Activated T-helper 17 cell treated with anti-CD3 and anti-CD28 coated beads, Interleukin-2, amount 50 U/mL, for 72 hours (primary cell): ENCODE results near the gene NEU4. TPM values are rescaled to one million over a fixed set of nuclear protein-coding genes. Genes with fewer than 3 reads are reported as not detected.

Experiments
- ATAC-seq: fragments of 150-1000 bp; cut with Tn5 transposase; replicated peaks from 2 replicates; pipeline ENCODE4 v1.10.0; 2021; ENCODE audit warnings: mild to moderate bottlenecking, moderate library complexity
- H3K27ac Mint-ChIP-seq: one replicate; pipeline ENCODE4 v1.8.0; 2022; ENCODE audit warnings: mixed read lengths
- H3K27me3 Mint-ChIP-seq: one replicate; pipeline ENCODE4 v1.8.0; 2022; ENCODE audit warnings: mixed read lengths
- H3K36me3 Mint-ChIP-seq: one replicate; pipeline ENCODE4 v1.8.0; 2022; ENCODE audit warnings: low read depth, mild to moderate bottlenecking, mixed read lengths
- H3K4me1 Mint-ChIP-seq: one replicate; pipeline ENCODE4 v1.8.0; 2022; ENCODE audit warnings: mixed read lengths
- H3K4me3 Mint-ChIP-seq: one replicate; pipeline ENCODE4 v1.8.0; 2022; ENCODE audit warnings: mild to moderate bottlenecking, mixed read lengths
- H3K9me3 Mint-ChIP-seq: one replicate; pipeline ENCODE4 v1.8.0; 2022; ENCODE audit warnings: mixed read lengths
- total RNA-seq, 2 donors: library from RNA; stranded (reverse); gene quantifications; one replicate each; pipeline ENCODE4 v1.2.3, GENCODE V29; 2022

NEU4 gene
- total RNA-seq, 2 donors from 2014 or later = 1.1 to 9.8 TPM

- H3K4me1 Mint-ChIP-seq = peaks cover 31% of the 10 kb centered on the region
- H3K27ac Mint-ChIP-seq = peak overlapping the region; percentile 88
- H3K9me3 Mint-ChIP-seq = no peaks in the 10 kb centered on the region
- peaks cover 25% of the 10 kb centered on the region for H3K36me3 Mint-ChIP-seq
- ATAC-seq = peak; percentile 59
- peaks cover 3% of the 10 kb centered on the region for H3K27me3 Mint-ChIP-seq
- peak overlapping the region; percentile 82 for H3K4me3 Mint-ChIP-seq
Measured at GRCh38 chr2:241842620-241843211, 33.7 kb downstream of the NEU4 start.

DNA sequence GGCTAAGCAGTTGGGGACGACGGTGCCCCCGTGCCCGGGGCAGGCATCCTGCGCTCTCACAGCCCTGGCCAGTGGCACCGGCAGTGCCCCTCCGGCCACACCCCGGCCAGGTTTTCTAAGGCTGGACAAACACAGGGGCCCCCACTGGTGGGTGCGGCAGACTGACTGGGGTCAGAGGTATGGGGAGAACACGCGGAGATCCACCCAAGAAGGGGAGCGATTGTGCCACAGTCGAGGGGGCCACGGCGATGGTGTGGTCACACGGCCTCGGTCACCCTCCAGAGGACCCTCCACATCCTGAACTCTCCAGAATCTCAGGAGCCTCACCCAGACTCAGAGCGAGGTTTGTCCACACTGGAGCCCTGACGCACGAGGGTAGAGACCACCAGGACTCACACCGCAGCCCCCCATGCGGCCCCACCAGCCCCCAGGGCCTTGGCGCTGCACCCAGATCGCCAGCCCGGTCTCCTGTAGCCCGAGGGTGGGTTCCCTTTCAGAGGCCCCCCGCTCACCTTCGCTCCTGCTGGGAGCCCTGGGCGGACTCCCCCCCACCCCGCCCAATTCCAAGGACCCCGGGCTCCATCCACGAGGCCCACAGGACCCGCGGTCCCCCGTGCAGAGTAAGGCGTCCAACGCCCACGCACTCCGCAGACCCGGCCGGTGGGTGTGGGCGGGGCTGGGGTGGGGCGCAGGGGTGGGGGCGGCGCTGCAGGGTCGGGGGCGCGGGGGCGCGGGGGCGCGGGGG lies 34.5 kb downstream of the NEU4 start:
- H3K4me3 Mint-ChIP-seq = peak overlapping the region; percentile 82
- H3K36me3 Mint-ChIP-seq = peaks cover 26% of the 10 kb centered on the region
- peaks cover 2% of the 10 kb centered on the region for H3K27me3 Mint-ChIP-seq
- peak overlapping the region; percentile 88 for H3K27ac Mint-ChIP-seq
- H3K9me3 Mint-ChIP-seq = no peaks in the 10 kb centered on the region
- H3K4me1 Mint-ChIP-seq = peaks cover 28% of the 10 kb centered on the region
- ATAC-seq = peak; percentile 0

- no peaks in the 10 kb centered on the region for H3K27me3 Mint-ChIP-seq
- no peaks in the 10 kb centered on the region for H3K9me3 Mint-ChIP-seq
- peak overlapping the region; percentile 71 for H3K4me3 Mint-ChIP-seq
- H3K4me1 Mint-ChIP-seq = peaks cover 24% of the 10 kb centered on the region
- peaks cover 31% of the 10 kb centered on the region for H3K36me3 Mint-ChIP-seq
- peak overlapping the region; percentile 56 for H3K27ac Mint-ChIP-seq
- peak; percentile 80 for ATAC-seq
Measured at GRCh38 chr2:241844066-241844728, 35.2 kb downstream of the NEU4 start.

- Mint-ChIP-seq H3K9me3 (no peaks in the 10 kb centered on the region), H3K4me3 (peak overlapping the region; percentile 71), H3K27ac (peak overlapping the region; percentile 56), H3K36me3 (peaks cover 31% of the 10 kb centered on the region), H3K4me1 (peaks cover 24% of the 10 kb centered on the region), H3K27me3 (no peaks in the 10 kb centered on the region)
- no peak for ATAC-seq
Measured at GRCh38 chr2:241844831-241845578, 36.0 kb downstream of the NEU4 start.

DNA sequence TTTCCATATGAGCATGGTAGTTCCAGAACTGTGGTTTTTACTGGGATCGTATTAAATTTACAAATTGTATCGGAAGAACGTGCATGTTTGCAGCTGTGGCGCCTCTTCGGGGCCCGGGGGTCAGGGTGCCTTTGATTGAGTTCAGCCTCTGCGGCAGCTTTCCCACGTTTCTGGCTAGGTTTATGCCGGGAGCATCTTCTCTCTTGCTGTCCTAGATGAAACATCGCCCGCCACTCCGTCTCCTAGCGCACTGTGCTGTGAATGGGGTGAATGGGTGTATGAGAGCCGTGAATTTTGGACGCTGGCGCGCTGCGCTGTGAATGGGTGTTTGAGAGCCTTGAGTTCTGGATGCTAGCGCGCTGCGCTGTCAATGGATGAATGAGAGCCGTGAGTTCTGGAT lies 37.4 kb downstream of the NEU4 start:
- Mint-ChIP-seq H3K4me3 (peak overlapping the region; percentile 71), H3K27ac (peak overlapping the region; percentile 56), H3K27me3 (no peaks in the 10 kb centered on the region), H3K9me3 (no peaks in the 10 kb centered on the region), H3K36me3 (peaks cover 35% of the 10 kb centered on the region), H3K4me1 (peaks cover 24% of the 10 kb centered on the region)
- no peak for ATAC-seq

- H3K27me3 Mint-ChIP-seq = no peaks in the 10 kb centered on the region
- H3K4me3 Mint-ChIP-seq = no peak overlapping the region
- H3K36me3 Mint-ChIP-seq = peaks cover 50% of the 10 kb centered on the region
- H3K9me3 Mint-ChIP-seq = no peaks in the 10 kb centered on the region
- ATAC-seq = peak; percentile 2
- peaks cover 16% of the 10 kb centered on the region for H3K4me1 Mint-ChIP-seq
- no peak overlapping the region for H3K27ac Mint-ChIP-seq
Measured at GRCh38 chr2:241848761-241849615, 40.0 kb downstream of the NEU4 start.

DNA sequence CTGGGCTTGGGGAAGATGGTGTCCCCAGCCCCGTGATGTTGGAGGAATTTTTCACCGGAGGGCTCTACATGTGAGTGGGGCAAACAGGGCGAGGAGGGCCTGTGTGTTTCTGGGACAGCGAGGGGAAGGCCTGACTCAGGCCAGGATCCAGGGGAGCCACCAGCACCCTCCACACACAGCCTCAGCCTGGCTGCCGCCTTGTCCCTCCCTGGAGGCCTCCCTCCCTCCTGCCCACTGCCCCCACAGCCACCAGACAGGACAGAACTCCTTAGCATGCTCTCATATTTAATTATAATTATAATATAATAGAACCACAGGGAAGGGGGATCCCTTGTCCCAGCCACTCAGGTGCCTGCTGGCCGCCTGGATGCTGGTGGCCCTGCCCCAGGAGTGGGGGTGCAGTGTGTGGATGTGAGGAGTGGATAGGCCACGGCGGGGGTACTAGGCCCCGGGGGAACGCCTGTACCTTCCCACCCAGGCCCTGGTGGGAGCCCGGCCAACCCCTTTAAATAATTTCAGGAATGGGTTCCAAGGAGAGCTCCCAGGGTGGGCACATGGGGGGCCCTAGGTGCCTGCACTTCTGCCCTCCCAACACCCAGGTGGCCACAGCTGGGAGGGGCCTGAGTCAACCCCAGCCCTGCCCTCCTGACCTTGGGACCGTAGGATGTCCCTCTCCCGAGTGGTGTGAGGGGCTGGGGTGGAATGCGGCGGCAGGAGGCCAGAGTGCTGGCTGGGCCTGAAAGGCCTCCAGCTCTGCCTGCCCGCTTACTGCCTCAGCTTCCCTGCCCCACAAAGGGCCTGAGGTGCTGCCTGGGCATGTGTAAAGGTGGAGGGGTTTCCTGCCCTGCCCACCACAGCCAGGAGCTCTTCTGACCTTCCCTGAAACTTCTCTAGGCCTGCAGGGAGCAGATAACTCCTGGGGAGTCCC lies 40.9 kb downstream of the NEU4 start:
- Mint-ChIP-seq H3K9me3 (no peaks in the 10 kb centered on the region), H3K27ac (no peak overlapping the region), H3K27me3 (no peaks in the 10 kb centered on the region)

GRCh38 chr2:241850544-241851324 lies 41.7 kb downstream of the NEU4 start:
- peaks cover 9% of the 10 kb centered on the region for H3K4me1 Mint-ChIP-seq
- H3K36me3 Mint-ChIP-seq = peaks cover 49% of the 10 kb centered on the region
- peak; percentile 21 for ATAC-seq
- H3K27ac Mint-ChIP-seq = no peak overlapping the region
- no peaks in the 10 kb centered on the region for H3K9me3 Mint-ChIP-seq
- H3K27me3 Mint-ChIP-seq = no peaks in the 10 kb centered on the region
- H3K4me3 Mint-ChIP-seq = no peak overlapping the region

More for the DNA sequence above, 40.9 kb downstream of the NEU4 start:
- peak; percentile 32 for ATAC-seq
- Mint-ChIP-seq H3K4me3 (no peak overlapping the region), H3K36me3 (peaks cover 50% of the 10 kb centered on the region), H3K4me1 (peaks cover 16% of the 10 kb centered on the region)

- Mint-ChIP-seq H3K27ac (no peak overlapping the region), H3K36me3 (peaks cover 50% of the 10 kb centered on the region), H3K4me3 (no peak overlapping the region), H3K27me3 (no peaks in the 10 kb centered on the region), H3K9me3 (no peaks in the 10 kb centered on the region), H3K4me1 (peaks cover 4% of the 10 kb centered on the region)
- no peak for ATAC-seq
Measured at GRCh38 chr2:241851325-241852115, 42.5 kb downstream of the NEU4 start.

- Mint-ChIP-seq H3K9me3 (no peaks in the 10 kb centered on the region), H3K27me3 (no peaks in the 10 kb centered on the region), H3K4me1 (peaks cover 5% of the 10 kb centered on the region), H3K36me3 (peaks cover 55% of the 10 kb centered on the region), H3K4me3 (no peak overlapping the region), H3K27ac (no peak overlapping the region)
- no peak for ATAC-seq
Measured at GRCh38 chr2:241852116-241852980, 43.4 kb downstream of the NEU4 start.

DNA sequence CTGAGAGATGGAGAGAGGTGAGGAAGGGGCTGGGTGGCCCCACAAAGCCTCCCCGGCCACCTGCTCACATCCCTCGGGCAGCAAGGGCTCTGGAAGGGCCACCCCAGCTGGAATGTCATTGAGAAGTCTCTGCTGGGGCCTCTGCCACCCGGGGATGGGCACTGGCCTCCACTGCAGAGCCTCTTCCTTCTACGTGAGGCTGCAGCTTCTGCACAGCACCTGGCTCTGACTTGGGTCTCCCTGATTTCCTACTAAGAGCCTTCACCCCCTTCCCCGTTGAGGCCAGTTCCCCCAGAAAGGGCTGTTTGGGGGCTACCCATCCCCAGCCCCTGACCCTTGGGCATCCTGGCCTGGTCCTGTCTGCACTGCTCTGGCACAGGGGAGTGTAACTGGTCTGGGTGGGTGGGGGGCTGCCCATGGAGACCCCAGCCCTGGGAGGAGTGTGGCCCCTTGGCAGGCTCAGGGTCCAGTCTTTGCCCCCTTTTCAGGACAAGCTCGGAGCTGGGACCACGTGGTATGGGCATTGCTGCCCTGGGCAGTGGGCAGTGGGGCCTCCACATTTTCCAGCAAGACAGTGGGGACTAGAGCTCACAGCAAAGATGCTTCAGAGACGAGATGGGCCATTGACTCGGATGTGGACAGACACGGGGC lies 44.1 kb downstream of the NEU4 start:
- Mint-ChIP-seq H3K27me3 (no peaks in the 10 kb centered on the region), H3K4me3 (no peak overlapping the region), H3K9me3 (no peaks in the 10 kb centered on the region), H3K4me1 (peaks cover 5% of the 10 kb centered on the region), H3K36me3 (peaks cover 63% of the 10 kb centered on the region), H3K27ac (no peak overlapping the region)
- ATAC-seq = no peak
